H4 (cell line): ENCODE results near the gene PRR30. TPM values are rescaled to one million over a fixed set of nuclear protein-coding genes. Genes with fewer than 3 reads are reported as not detected.
"Not testable (repeated sequence)": the region's sequence is repeated elsewhere in the genome, so short reads cannot be mapped to it uniquely, and the experiment has no call there.

Experiments used
- DNase-seq: peaks from one replicate; pipeline ENCODE4 v3.0.0-alpha.2; 2015; ENCODE audit warnings: low spot score
- total RNA-seq: library from RNA; depleted of rRNA; stranded (reverse); fragments of >200 nt; shearing (Covaris generic); gene quantifications from 2 replicates; pipeline ENCODE4 v1.2.3, GENCODE V29; 2014

The PRR30 gene
- total RNA-seq, 1 experiment from 2014 or later = not detected

DNA sequence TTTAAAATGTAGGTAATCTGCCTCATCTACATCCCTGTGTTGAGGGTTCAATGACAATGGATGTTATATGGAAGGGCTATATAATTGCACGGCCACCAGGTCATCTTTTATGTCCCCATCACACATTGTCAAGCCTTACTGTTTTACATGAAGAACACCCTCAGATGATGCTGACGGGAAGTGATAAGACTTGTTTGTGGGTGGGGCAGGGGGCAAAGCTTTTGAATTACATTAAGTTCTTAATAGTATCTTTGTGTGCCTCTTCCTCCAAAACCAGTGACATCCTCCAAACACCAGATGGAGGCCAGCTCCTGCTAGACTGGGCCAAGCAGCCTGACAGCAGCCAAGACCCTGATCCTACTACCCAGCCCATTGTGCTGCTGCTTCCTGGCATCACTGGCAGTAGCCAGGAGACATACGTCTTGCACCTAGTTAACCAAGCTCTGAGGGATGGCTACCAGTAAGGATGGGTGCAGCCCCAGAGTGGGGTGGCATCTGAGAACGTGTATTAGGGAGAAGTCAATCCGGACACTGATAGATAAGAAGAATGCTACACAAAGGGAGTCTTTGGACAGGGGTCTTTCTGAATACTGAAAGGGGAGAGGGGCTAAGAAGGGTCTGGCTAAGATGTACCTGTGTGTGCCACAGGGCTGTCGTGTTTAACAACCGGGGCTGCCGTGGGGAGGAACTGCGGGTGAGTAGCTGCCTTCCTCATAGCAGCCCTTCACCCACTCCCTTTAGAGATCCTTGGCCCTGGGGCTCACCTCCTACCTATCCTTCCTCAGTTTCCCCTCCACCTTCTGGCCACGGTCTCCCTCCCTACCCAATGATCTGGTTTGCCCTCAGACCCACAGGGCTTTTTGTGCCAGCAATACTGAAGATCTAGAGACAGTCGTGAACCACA is 10.3 kb downstream of the PRR30 start:
- no peak for DNase-seq

GRCh38 chr2:27127883-27128667 is 11.1 kb downstream of the PRR30 start:
- no peak for DNase-seq

DNA sequence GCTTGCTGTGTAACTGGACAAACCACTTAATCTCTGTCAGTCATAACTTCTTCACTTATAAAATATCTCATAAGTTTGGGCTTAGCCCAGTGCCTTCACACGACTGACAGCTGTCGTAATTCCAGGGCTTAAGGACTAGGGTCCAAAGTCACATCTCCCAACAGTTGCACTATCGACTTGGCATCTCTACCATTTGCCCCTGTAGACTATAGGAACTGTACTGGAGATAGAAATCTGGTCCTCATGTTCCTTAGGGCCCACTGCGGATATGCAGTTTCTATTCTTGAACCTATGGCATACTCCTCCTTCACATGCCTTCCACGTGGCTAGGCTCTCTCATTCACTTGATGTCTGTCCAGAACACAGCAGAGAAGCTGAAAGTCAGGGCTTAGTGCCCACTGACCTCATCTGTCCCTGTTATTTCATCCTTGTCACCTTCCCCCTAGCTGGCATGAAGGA is 12.9 kb downstream of the PRR30 start:
- DNase-seq = no peak

GRCh38 chr2:27125104-27125503 is 14.1 kb downstream of the PRR30 start:
- no peak for DNase-seq

DNA sequence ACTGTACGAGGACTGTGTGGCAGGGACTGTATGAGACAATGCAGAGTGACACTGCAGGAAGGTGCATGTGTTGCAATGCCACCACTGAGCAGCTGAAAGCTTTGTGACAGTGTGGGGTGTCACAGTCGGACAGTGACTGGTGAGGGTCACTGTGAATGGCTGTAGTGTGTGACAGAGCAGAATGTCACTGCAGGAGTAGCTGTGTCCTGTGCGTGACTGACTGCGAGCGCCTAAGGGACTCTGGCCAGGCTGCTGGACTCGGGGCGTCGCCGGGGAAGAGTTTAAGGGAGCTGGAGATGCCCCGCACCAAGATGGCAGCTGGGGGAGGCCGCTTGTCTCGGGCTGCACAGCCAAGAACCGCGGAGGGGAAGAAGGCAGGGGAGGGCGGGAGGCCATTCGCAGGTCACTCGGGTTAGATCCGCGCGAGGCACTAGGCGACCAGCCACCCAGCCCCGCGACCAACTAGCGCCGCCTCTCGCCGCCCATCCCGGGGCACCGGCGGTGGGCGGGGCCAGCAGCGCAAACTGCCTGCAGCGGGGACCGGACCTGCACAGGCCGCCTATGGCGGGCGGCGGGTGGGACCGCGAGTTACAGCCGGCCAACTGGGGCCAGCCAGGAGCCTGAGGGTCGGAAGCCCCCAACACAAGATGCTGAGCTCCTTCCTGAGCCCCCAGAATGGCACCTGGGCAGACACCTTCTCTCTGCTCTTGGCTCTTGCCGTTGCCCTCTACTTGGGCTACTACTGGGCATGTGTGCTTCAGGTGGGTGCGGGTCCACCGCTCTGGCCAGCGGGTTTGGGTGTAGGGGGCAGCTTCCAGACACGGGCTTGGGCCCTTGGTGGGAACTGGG is 15.7 kb downstream of the PRR30 start, which contains the start of gene ABHD1:
TSS of gene ABHD1 (plus strand) at position 514 of the 849 bp plus-strand sequence. CDS start at position 648, 134 bp downstream.
- no peak for DNase-seq

- no peak for DNase-seq
These were observed 16.4 kb downstream of the PRR30 start for GRCh38 chr2:27122791-27123190.

DNA sequence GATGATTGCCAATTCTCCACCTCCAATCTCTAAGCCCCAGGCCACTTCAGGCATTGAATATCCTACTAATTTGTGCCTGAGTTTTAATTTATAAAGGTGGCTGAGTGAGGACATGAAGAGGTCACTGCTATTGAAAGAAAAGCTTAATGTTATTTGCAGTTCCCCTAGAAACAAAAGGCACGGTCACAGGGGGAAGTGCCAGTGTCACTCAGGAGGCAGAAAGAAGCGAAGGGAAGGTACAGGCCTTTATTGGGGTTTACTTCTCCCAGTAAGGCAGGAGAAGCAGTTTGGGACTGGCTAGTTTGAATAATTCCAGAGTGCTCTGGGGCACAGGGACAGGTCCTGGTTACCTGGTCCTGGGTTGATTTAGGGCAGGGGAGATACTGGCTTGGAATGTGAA is 17.3 kb downstream of the PRR30 start:
- no peak for DNase-seq

DNA sequence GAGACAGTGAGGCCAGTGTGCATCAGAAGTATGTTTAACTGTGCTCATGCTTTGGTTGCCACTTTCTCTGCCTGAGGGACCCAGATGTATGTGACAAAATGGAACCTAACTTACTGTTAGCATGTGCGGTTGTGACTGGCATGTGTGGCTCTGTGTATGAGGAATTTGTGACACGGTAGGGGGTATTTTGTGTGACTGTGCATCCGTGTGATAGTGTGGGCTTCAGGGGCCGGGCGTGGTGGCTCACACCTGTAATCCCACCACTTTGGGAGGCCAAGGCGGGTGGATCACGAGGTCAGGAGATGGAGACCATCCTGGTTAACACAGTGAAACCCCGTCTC is 19.9 kb downstream of the PRR30 start:
- DNase-seq = not testable (repeated sequence)

GRCh38 chr2:27118525-27119329 is 20.5 kb downstream of the PRR30 start, which contains the start of gene CGREF1:
Gene CGREF1, minus strand, starts transcription at chr2:27119128. Its CDS starts 14,762 bp downstream, at chr2:27104366.
- DNase-seq = no peak

GRCh38 chr2:27117995-27118524 is 21.1 kb downstream of the PRR30 start:
- no peak for DNase-seq

DNA sequence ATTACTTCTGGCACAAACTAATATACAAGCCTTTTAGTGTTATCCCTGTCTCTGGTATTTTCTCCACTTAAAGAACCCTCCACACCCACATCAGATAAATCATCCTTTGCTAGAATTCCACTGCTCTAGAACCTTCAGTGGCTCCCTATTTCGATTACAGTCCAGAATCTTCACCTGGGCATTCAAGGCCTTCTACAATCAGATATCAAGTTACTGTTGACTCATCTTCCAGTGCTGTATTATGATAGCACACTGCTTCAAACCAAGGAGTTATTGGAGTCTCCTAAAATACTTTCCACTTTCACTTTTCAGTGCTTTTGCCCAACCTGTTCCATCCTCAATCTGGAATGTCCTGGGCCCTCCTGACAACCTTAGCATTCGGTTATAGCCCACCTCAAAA is 23.7 kb downstream of the PRR30 start:
- no peak for DNase-seq

DNA sequence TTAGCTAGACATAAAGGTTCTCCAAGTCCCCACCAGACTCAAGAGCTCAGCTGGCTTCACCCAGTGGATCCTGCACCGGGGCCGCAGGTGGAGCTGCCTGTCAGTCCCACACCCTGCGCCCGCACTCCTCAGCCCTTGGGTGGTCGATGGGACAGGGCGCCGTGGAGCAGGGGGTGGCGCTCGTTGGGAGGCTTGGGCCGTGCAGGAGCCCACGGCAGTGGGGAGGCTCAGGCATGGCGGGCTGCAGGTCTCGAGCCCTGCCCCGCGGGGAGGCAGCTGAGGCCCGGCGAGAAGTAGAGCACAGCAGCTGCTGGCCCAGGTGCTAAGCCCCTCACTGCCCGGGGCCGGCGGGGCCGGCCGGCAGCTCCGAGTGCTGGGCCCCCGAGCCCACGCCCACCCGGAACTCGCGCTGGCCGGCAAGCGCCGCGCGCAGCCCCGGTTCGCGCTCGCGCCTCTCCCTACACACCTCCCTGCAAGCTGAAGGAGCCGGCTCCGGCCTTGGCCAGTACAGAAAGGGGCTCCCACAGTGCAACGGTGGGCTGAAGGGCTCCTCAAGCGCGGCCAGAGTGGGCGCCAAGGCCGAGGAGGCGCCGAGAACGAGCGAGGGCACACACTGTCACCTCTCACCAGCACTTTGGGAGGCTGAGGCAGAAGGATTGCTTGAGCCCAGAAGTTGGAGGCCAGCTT is 27.7 kb downstream of the PRR30 start:
- DNase-seq = not testable (repeated sequence)

GRCh38 chr2:27110603-27111352 is 28.4 kb downstream of the PRR30 start:
- DNase-seq = not testable (repeated sequence)

GRCh38 chr2:27109083-27109482 is 30.1 kb downstream of the PRR30 start:
- no peak for DNase-seq

DNA sequence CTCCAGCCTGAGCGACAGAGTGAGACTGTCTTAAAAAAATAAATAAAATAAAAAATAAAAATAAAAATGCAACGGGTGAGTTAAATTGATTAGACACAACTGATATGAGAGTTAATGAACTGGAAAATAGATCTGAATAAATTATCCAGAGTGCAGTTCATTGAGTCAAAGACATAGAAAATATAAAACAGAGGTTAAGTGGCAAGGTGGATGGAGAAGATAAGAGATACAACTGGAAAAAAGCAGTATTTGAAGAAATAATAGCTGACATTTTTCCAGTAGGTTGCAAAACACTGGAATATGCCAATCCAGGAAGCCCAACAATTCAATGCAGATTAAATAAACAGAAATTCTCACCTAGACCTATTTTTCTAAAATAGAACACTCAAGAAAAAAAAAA is 31.0 kb downstream of the PRR30 start:
- no peak for DNase-seq

GRCh38 chr2:27105981-27106380 is 33.2 kb downstream of the PRR30 start:
- DNase-seq = no peak

- no peak for DNase-seq
These were observed 36.9 kb downstream of the PRR30 start for GRCh38 chr2:27102329-27102728.

- no peak for DNase-seq
These were observed 39.2 kb downstream of the PRR30 start for GRCh38 chr2:27100036-27100435.

- DNase-seq = no peak
These were observed 39.8 kb downstream of the PRR30 start for GRCh38 chr2:27099334-27099955.
